RWPE2 (cell line): ENCODE results near the gene TTN.

ENCODE experiments used
- ATAC-seq: fragments of 200-7000 bp; cut with Tn5 transposase; 3 replicates; pipeline ENCODE4 v1.9.1; 2021; ENCODE audit warnings: low read depth
- DNase-seq: peaks from one replicate; pipeline ENCODE4 v3.0.0-alpha.2; 2020; ENCODE audit warnings: low spot score
- H3K27ac ChIP-seq: fragments of 450-650 bp; 2 replicates; pipeline ENCODE4 v1.5.1; 2017; ENCODE audit warnings: mild to moderate bottlenecking; ENCODE audit not compliant: poor library complexity, severe bottlenecking
- H3K27me3 ChIP-seq: fragments of 250-450 bp; sonication (Bioruptor Pico); 2 replicates; pipeline ENCODE4 v1.5.1; 2021; ENCODE audit warnings: mild to moderate bottlenecking, moderate library complexity; ENCODE audit not compliant: insufficient read depth, poor library complexity, severe bottlenecking
- H3K36me3 ChIP-seq: fragments of 250-450 bp; sonication (Bioruptor Pico); 2 replicates; pipeline ENCODE4 v1.5.1; 2020; ENCODE audit warnings: low read depth, mild to moderate bottlenecking, moderate library complexity
- H3K4me1 ChIP-seq: fragments of 250-450 bp; sonication (Bioruptor Pico); 2 replicates; pipeline ENCODE4 v1.5.1; 2021; ENCODE audit warnings: mild to moderate bottlenecking, moderate library complexity; ENCODE audit not compliant: insufficient read depth, poor library complexity, severe bottlenecking
- H3K4me3 ChIP-seq: fragments of 250-450 bp; sonication (Bioruptor Pico); 2 replicates; pipeline ENCODE4 v1.5.1; 2021; ENCODE audit warnings: mild to moderate bottlenecking, moderate library complexity; ENCODE audit not compliant: severe bottlenecking
- H3K9me3 ChIP-seq: fragments of 250-450 bp; sonication (Bioruptor Pico); 2 replicates; pipeline ENCODE4 v1.5.1; 2021; ENCODE audit warnings: mild to moderate bottlenecking, moderate library complexity; ENCODE audit not compliant: severe bottlenecking
- CTCF ChIP-seq: fragments of 450-650 bp; IDR thresholded peaks from one replicate; pipeline ENCODE4 v1.5.1; 2017; ENCODE audit warnings: mild to moderate bottlenecking, moderate library complexity; ENCODE audit not compliant: poor library complexity, severe bottlenecking

TTN gene

GRCh38 chr2:178776751-178777150 lies 30.5 kb downstream of the TTN start:
- H3K4me3 ChIP-seq, result no peak overlapping the region
- H3K27ac ChIP-seq, result no peak overlapping the region
- H3K36me3 ChIP-seq, result no peaks in the 10 kb centered on the region
- no peak for ATAC-seq
- H3K4me1 ChIP-seq, result no peaks in the 10 kb centered on the region
- no peaks in the 10 kb centered on the region for H3K9me3 ChIP-seq
- TF ChIP-seq CTCF, result no peak
- DNase-seq, result no peak
- H3K27me3 ChIP-seq, result no peaks in the 10 kb centered on the region

GRCh38 chr2:178775975-178776374 lies 31.2 kb downstream of the TTN start:
- DNase-seq, result no peak
- H3K4me1 ChIP-seq, result no peaks in the 10 kb centered on the region
- no peaks in the 10 kb centered on the region for H3K9me3 ChIP-seq
- no peak overlapping the region for H3K4me3 ChIP-seq
- H3K36me3 ChIP-seq, result no peaks in the 10 kb centered on the region
- no peak overlapping the region for H3K27ac ChIP-seq
- no peak for TF ChIP-seq CTCF
- H3K27me3 ChIP-seq, result no peaks in the 10 kb centered on the region
- no peak for ATAC-seq

- no peak for TF ChIP-seq CTCF
- H3K4me3 ChIP-seq, result no peak overlapping the region
- H3K27ac ChIP-seq, result no peak overlapping the region
- H3K9me3 ChIP-seq, result peaks cover 3% of the 10 kb centered on the region
- no peaks in the 10 kb centered on the region for H3K27me3 ChIP-seq
- no peaks in the 10 kb centered on the region for H3K4me1 ChIP-seq
- ATAC-seq, result no peak
- no peak for DNase-seq
- no peaks in the 10 kb centered on the region for H3K36me3 ChIP-seq
Measured at GRCh38 chr2:178770518-178770917, 36.7 kb downstream of the TTN start.

- peaks cover 4% of the 10 kb centered on the region for H3K27me3 ChIP-seq
- DNase-seq, result no peak
Measured at GRCh38 chr2:178767094-178768060, 39.8 kb downstream of the TTN start.

More at GRCh38 chr2:178767094-178768060, 39.8 kb downstream of the TTN start:
- no peak for TF ChIP-seq CTCF
- ATAC-seq, result no peak
- H3K4me3 ChIP-seq, result no peak overlapping the region
- H3K36me3 ChIP-seq, result no peaks in the 10 kb centered on the region
- H3K27ac ChIP-seq, result no peak overlapping the region
- peaks cover 3% of the 10 kb centered on the region for H3K9me3 ChIP-seq
- no peaks in the 10 kb centered on the region for H3K4me1 ChIP-seq
